LNCAP (cell line): ENCODE results near the gene MFNG.

Experiments used
- CTCF ChIP-seq: fragments of 450-650 bp; IDR thresholded peaks from 2 replicates; pipeline ENCODE4 v1.5.1; 2017; ENCODE audit warnings: mild to moderate bottlenecking

MFNG gene

GRCh38 chr22:37419370-37419968 lies 66.7 kb downstream of the MFNG start:
- no peak for TF ChIP-seq CTCF
